Measurements from ENCODE around the gene MYO3A.

- TF ChIP-seq HDGF (IDR thresholded peaks at IDR 0.05; ENCODE audit: borderline replicate concordance), result no peak
- no peak for TF ChIP-seq SUZ12 (IDR thresholded peaks at IDR 0.05)
- no peak for TF ChIP-seq PKNOX1 (IDR thresholded peaks at IDR 0.05)
- TF ChIP-seq NFRKB (IDR thresholded peaks at IDR 0.05), result no peak
- no peak for TF ChIP-seq FOXK2 (IDR thresholded peaks at IDR 0.05)
- no peak for TF ChIP-seq FOXM1 (IDR thresholded peaks at IDR 0.05; ENCODE audit: borderline replicate concordance)
- no peak for TF ChIP-seq SP1 (IDR thresholded peaks at IDR 0.05)
- no peak for TF ChIP-seq L3MBTL2 (conservative IDR thresholded peaks at IDR 0.05)
- TF ChIP-seq ELF4 (IDR thresholded peaks at IDR 0.05), result no peak
- no peak for TF ChIP-seq BHLHE40 (IDR thresholded peaks at IDR 0.05; ENCODE audit: borderline replicate concordance)
- TF ChIP-seq TARDBP (IDR thresholded peaks at IDR 0.05), result no peak
- no peak for TF ChIP-seq FOXA1 (IDR thresholded peaks at IDR 0.05)
Observed at GRCh38 chr10:25912866-25913265, 21.2 kb upstream of the MYO3A start.
